A549 (cell line): ENCODE results near the gene PI4KA. TPM values are rescaled to one million over a fixed set of nuclear protein-coding genes. Genes with fewer than 3 reads are reported as not detected.
"Not testable (repeated sequence)": the region's sequence is repeated elsewhere in the genome, so short reads cannot be mapped to it uniquely, and the experiment has no call there.

Experiments
- ATAC-seq, 2 experiments: fragments of 200-7000 bp in 1 of 2; fragments of >200 bp in 1 of 2; cut with Nextera tagmentation in 1 of 2; cut with Tn5 transposase in 1 of 2; 3 replicates each; pipeline versions ENCODE4 v1.8.0 to v1.9.1; 2018 to 2020; ENCODE audit warnings: mild to moderate bottlenecking in 1 of 2, moderate library complexity in 1 of 2
- CTCF ChIA-PET: fragments of 300-600 bp; sonication (Branson Sonifier 250); formaldehyde crosslinking; extraction: SDS; loops from one replicate; lab custom pipeline; 2021; ENCODE audit warnings: antibody characterized with exemption, inconsistent platforms; lab: Yijun Ruan, JAX
- POLR2A ChIA-PET: fragments of 350-600 bp; formaldehyde crosslinking; extraction: SDS; loops from one replicate; lab custom pipeline; 2021; ENCODE audit warnings: antibody characterized with exemption, inconsistent platforms; lab: Yijun Ruan, JAX
- DNase-seq, 2 experiments: peaks; one replicate each; pipeline versions ENCODE4 v3.0.0 to v3.0.0-alpha.2; 2011 to 2016; ENCODE audit warnings: low read depth in 1 of 2, low spot score in 1 of 2
- FAIRE-seq: peaks from 2 replicates; lab custom pipeline; 2011; peaks lifted over from hg19 to GRCh38; lab: Jason Lieb, UNC
- H3K27ac ChIP-seq, 2 experiments: fragments of >200 bp; sonication (Bioruptor Twin); formaldehyde crosslinking; 3 replicates each; pipeline ENCODE4 v1.5.1; 2016 to 2017
- H3K4me1 ChIP-seq: fragments of >200 bp; sonication (Bioruptor Twin); formaldehyde crosslinking; 3 replicates; pipeline ENCODE4 v1.6.1; 2016
- H3K4me2 ChIP-seq: fragments of >200 bp; sonication (Bioruptor Twin); formaldehyde crosslinking; 3 replicates; pipeline ENCODE4 v1.6.1; 2016
- H3K4me3 ChIP-seq: fragments of >200 bp; sonication (Bioruptor Twin); formaldehyde crosslinking; 3 replicates; pipeline ENCODE4 v1.5.1; 2016
- H3K9me3 ChIP-seq: fragments of >200 bp; sonication (Bioruptor Twin); formaldehyde crosslinking; 3 replicates; pipeline ENCODE4 v1.6.1; 2016
- BHLHE40 ChIP-seq: IDR thresholded peaks from 2 replicates; pipeline ENCODE4 v1.6.1; 2012; ENCODE audit warnings: low read depth, low read length, inconsistent platforms
- CBX2 ChIP-seq: fragments of 200-600 bp; sonication (generic); IDR thresholded peaks from 2 replicates; pipeline ENCODE4 v1.6.1; 2016; ENCODE audit warnings: low read depth, mild to moderate bottlenecking, borderline replicate concordance
- CBX8 ChIP-seq: fragments of 200-600 bp; sonication (generic); IDR thresholded peaks from 2 replicates; pipeline ENCODE4 v1.6.1; 2016
- CHD2 ChIP-seq: fragments of 150-350 bp; IDR thresholded peaks from 2 replicates; pipeline ENCODE4 v1.6.1; 2014; ENCODE audit warnings: low read length; ENCODE audit not compliant: partially characterized antibody
- CHD4 ChIP-seq: fragments of 200-600 bp; sonication (generic); IDR thresholded peaks from 2 replicates; pipeline ENCODE4 v1.6.1; 2016; ENCODE audit warnings: antibody characterized with exemption, mild to moderate bottlenecking, borderline replicate concordance
- ELK1 ChIP-seq: fragments of 150-350 bp; IDR thresholded peaks from 2 replicates; pipeline ENCODE4 v1.6.1; 2014; ENCODE audit warnings: low read depth, mild to moderate bottlenecking, low read length
- EP300 ChIP-seq, 2 experiments: fragments of >200 bp; sonication (Bioruptor Twin); formaldehyde crosslinking; IDR thresholded peaks; 2 replicates in 1 of 2; 3 replicates in 1 of 2; pipeline ENCODE4 v1.6.1; 2016 to 2017
- ESRRA ChIP-seq: fragments of 150-350 bp; IDR thresholded peaks from 2 replicates; pipeline ENCODE4 v1.6.1; 2014; ENCODE audit warnings: mild to moderate bottlenecking, low read length, borderline replicate concordance
- FOSB ChIP-seq: fragments of 250-450 bp; sonication (Bioruptor Pico); IDR thresholded peaks from 2 replicates; pipeline ENCODE4 v1.5.0; 2020; ENCODE audit warnings: mild to moderate bottlenecking, moderate library complexity
- HEYL ChIP-seq: fragments of 250-450 bp; sonication (Bioruptor Pico); IDR thresholded peaks from 2 replicates; pipeline ENCODE4 v1.8.0; 2021; ENCODE audit warnings: mild to moderate bottlenecking, moderate library complexity
- HOXB13 ChIP-seq: fragments of 250-450 bp; sonication (Bioruptor Pico); IDR thresholded peaks from 2 replicates; pipeline ENCODE4 v1.5.0; 2020; ENCODE audit warnings: low read depth, mild to moderate bottlenecking, moderate library complexity
- JUNB ChIP-seq: fragments of >200 bp; sonication (Bioruptor Twin); formaldehyde crosslinking; IDR thresholded peaks from 2 replicates; pipeline ENCODE4 v1.6.1; 2016
- KDM1A ChIP-seq: fragments of 200-600 bp; sonication (generic); IDR thresholded peaks from 2 replicates; pipeline ENCODE4 v1.6.1; 2016; ENCODE audit warnings: low read depth, mild to moderate bottlenecking
- MYC ChIP-seq: IDR thresholded peaks from 2 replicates; pipeline ENCODE4 v1.6.1; 2012; ENCODE audit warnings: mild to moderate bottlenecking, inconsistent platforms, low read length, improper control_type of control experiment, borderline replicate concordance
- NFE2L2 ChIP-seq: fragments of 150-350 bp; conservative IDR thresholded peaks from 2 replicates; pipeline ENCODE4 v1.6.1; 2014; ENCODE audit warnings: low read length
- NPAS2 ChIP-seq: fragments of 250-450 bp; sonication (Bioruptor Pico); IDR thresholded peaks from 2 replicates; pipeline ENCODE4 v1.8.0; 2022; ENCODE audit warnings: mild to moderate bottlenecking, moderate library complexity, borderline replicate concordance
- PHF8 ChIP-seq: fragments of 200-600 bp; sonication (generic); IDR thresholded peaks from 2 replicates; pipeline ENCODE4 v1.6.1; 2016; ENCODE audit warnings: low read depth, mild to moderate bottlenecking, antibody characterized with exemption, moderate library complexity, borderline replicate concordance
- POLR2AphosphoS2 ChIP-seq: conservative IDR thresholded peaks from 2 replicates; pipeline ENCODE4 v1.6.1; 2012; ENCODE audit warnings: low read length, improper control_type of control experiment, inconsistent platforms
- RAD21 ChIP-seq, 2 experiments: fragments of >200 bp in 1 of 2; sonication (Bioruptor Twin) in 1 of 2; formaldehyde crosslinking in 1 of 2; IDR thresholded peaks in 1 of 2; conservative IDR thresholded peaks in 1 of 2; 2 replicates in 1 of 2; 3 replicates in 1 of 2; pipeline ENCODE4 v1.6.1; 2012 to 2018; ENCODE audit warnings: inconsistent platforms in 1 of 2
- RARB ChIP-seq: fragments of 250-450 bp; sonication (Bioruptor Pico); IDR thresholded peaks from 2 replicates; pipeline ENCODE4 v1.8.0; 2021; ENCODE audit warnings: mild to moderate bottlenecking, moderate library complexity
- RCOR1 ChIP-seq: fragments of 150-350 bp; IDR thresholded peaks from 2 replicates; pipeline ENCODE4 v1.6.1; 2014; ENCODE audit warnings: antibody characterized with exemption, low read length, low read depth
- RNF2 ChIP-seq: fragments of 200-600 bp; sonication (generic); IDR thresholded peaks from 2 replicates; pipeline ENCODE4 v1.6.1; 2016; ENCODE audit warnings: low read depth, mild to moderate bottlenecking, antibody characterized with exemption, moderate library complexity, borderline replicate concordance
- SREBF2 ChIP-seq: fragments of 450-650 bp; IDR thresholded peaks from 2 replicates; pipeline ENCODE4 v1.6.1; 2014; ENCODE audit warnings: mild to moderate bottlenecking, moderate library complexity
- TFCP2L1 ChIP-seq: fragments of 250-450 bp; sonication (Bioruptor Pico); IDR thresholded peaks from 2 replicates; pipeline ENCODE4 v1.5.0; 2021; ENCODE audit warnings: mild to moderate bottlenecking
- TP53 ChIP-seq: fragments of 250-450 bp; sonication (Bioruptor Pico); IDR thresholded peaks from 2 replicates; pipeline ENCODE4 v1.5.0; 2021; ENCODE audit warnings: mild to moderate bottlenecking, moderate library complexity
- WGBS: methylation state at CpG from one replicate; pipeline ENCODE4 v1.1.6; 2017; ENCODE audit errors: missing lambda C conversion rate; 5-methylcytosine and 5-hydroxymethylcytosine counted together
- polyA plus RNA-seq, 4 experiments: library from polyadenylated mRNA; depleted of rRNA in 3 of 4; stranded (reverse); fragments of >200 nt; fragmentation: RNase III in 1 of 4; extraction: RNeasy Plus Mini Kit Qiagen cat#74134 plus additional on column Dnase treatment in 1 of 4; gene quantifications; 2 replicates in 3 of 4; 3 replicates in 1 of 4; pipeline ENCODE4 v1.2.3, GENCODE V29; 2011 to 2017

PI4KA gene
- polyA plus RNA-seq, 2 of the 4 experiments (the other 2 are of a cell fraction): 14.4 to 21.3 TPM

DNA sequence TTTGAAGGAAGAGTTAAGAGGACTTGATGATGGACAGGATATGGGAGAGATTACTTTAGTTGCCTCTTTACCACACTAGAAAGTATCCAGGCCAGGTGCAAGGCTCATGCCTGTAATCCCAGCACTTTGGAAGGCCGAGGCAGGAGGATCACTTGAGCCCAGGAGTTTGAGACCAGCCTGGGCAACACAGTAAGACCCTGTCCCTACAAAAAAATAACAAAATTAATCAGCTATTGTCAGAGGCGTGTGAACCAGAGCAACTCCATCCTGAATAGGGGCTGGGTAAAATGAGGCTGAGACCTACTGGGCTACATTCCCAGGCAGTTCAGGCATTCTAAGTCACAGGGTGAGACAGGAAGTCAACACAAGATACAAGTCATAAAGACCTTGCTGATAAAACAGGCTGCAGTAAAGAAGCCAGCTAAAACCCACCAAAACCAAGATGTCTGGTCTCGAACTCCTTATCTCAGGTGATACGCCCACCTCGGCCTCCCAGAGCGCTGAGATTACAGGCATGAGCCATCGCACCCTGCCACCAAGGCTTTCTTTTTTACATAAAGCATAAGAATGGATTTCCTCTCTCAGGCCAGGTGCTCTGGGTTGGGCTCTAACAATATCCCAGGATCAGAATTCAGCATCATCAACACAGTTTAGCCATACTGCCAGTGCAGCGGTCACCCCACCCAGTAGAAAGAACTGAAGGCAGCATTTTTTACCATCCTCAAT is 17.8 kb downstream of the PI4KA start:
- peaks cover 14% of the 10 kb centered on the region for H3K4me1 ChIP-seq
- TF ChIP-seq CBX2 (no peak), TP53 (CRISPR knock-in tag) (no peak), RCOR1 (no peak), FOSB (CRISPR knock-in tag) (no peak), JUNB (no peak), CBX8 (no peak), RARB (no peak), HOXB13 (CRISPR knock-in tag) (no peak), CHD2 (no peak), POLR2AphosphoS2 (no peak), MYC (no peak), NPAS2 (CRISPR knock-in tag) (no peak), RNF2 (no peak), CHD4 (no peak), BHLHE40 (no peak)
- H3K4me3 ChIP-seq: no peak overlapping the region
- ChIA-PET POLR2A (no interaction called here), CTCF (no interaction called here)
- DNase-seq (no peak), ATAC-seq (no peak), FAIRE-seq (no peak)
- H3K27ac ChIP-seq: no peak overlapping the region
- no peaks in the 10 kb centered on the region for H3K9me3 ChIP-seq
- 89% methylated on average over 8 of the region's 8 CpGs for WGBS
- H3K4me2 ChIP-seq: no peak overlapping the region

GRCh38 chr22:20839837-20840645 is 18.6 kb downstream of the PI4KA start:
- TF ChIP-seq CHD2: no peak
- no peak for TF ChIP-seq PHF8
- CTCF ChIA-PET: interaction anchor here (1.5 kb wide), 1 partner anchor 46 kb away, joined by 4 read pairs; no protein-coding TSS in a partner anchor
- 95% methylated on average over 3 of the region's 3 CpGs for WGBS

GRCh38 chr22:20839354-20839753 is 19.3 kb downstream of the PI4KA start:
- DNase-seq, H3K4me2 ChIP-seq, FAIRE-seq, H3K4me1 ChIP-seq, H3K27ac ChIP-seq, ATAC-seq, POLR2A ChIA-PET, H3K4me3 ChIP-seq, H3K9me3 ChIP-seq: not testable (repeated sequence)
- WGBS: 97% methylated on average over 9 of the region's 10 CpGs
- CTCF ChIA-PET: interaction anchor here (1.5 to 3.0 kb wide), 2 partner anchors 35 to 46 kb away, joined by 4 to 7 read pairs; no protein-coding TSS in a partner anchor

More at GRCh38 chr22:20839837-20840645, 18.6 kb downstream of the PI4KA start:
- ATAC-seq (no peak), FAIRE-seq (no peak), DNase-seq (no peak)
- peaks cover 6% of the 10 kb centered on the region for H3K4me1 ChIP-seq
- POLR2A ChIA-PET: no interaction called here
- H3K4me2 ChIP-seq: no peak overlapping the region
- no peak overlapping the region for H3K27ac ChIP-seq
- no peaks in the 10 kb centered on the region for H3K9me3 ChIP-seq
- no peak overlapping the region for H3K4me3 ChIP-seq

- Histone ChIP-seq H3K4me3 (no peak overlapping the region), H3K9me3 (no peaks in the 10 kb centered on the region), H3K27ac (no peak overlapping the region), H3K4me1 (no peaks in the 10 kb centered on the region), H3K4me2 (no peak overlapping the region)
- TF ChIP-seq SREBF2 (no peak), KDM1A (no peak), EP300 (IDR thresholded peaks at IDR 0.05) (no peak), NFE2L2 (no peak), RAD21 (conservative IDR thresholded peaks at IDR 0.05 in 1 of 2, IDR thresholded peaks at IDR 0.05 in 1 of 2) (no peak), HEYL (CRISPR knock-in tag) (no peak), ESRRA (no peak), ELK1 (no peak), TFCP2L1 (CRISPR knock-in tag) (no peak)
- ChIA-PET CTCF (interaction anchor here (3.0 kb wide), 1 partner anchor 33 kb away, joined by 7 read pairs; no protein-coding TSS in a partner anchor), POLR2A (no interaction called here)
- DNase-seq (no peak), ATAC-seq (no peak), FAIRE-seq (no peak)
- WGBS: 94% methylated on average over 2 of the region's 2 CpGs
These were observed 21.4 kb downstream of the PI4KA start for GRCh38 chr22:20836987-20837823.
